ENCODE data around the gene COL17A1. TPM values are rescaled to one million over a fixed set of nuclear protein-coding genes. Genes with fewer than 3 reads are reported as not detected.

COL17A1 gene
- total RNA-seq, 1 experiment from 2014 or later, result 1.2 TPM

DNA sequence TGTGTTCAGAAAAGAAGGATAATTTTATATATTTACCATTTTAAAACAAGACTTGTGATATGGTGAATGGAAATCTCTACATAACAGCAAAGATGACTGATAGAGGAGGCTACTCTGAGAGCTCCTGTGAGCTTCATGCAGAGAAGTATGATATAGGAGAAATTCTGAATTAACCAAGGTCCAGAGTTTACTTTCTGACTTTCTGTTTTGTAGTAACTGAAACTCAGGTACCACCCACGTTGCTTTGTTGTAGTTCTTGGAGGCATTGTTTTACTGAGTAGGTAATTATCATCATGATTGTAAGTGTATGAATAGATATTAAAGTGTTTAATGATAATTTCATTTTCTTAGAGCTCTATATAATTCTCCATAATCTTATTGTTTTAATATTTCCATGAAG, 18.3 kb upstream of the COL17A1 start:
- intact Hi-C loops (cut with micrococcal nuclease), result no loop called here
- DNase-seq (no peak), ATAC-seq (no peak)
- ChIA-PET CTCF (no interaction called here), POLR2A (ENCODE audit: unreplicated experiment) (no interaction called here)
- Histone ChIP-seq H3K4me3 (ENCODE audit: low read length) (no peak overlapping the region), H3F3A (ENCODE audit: low read length, unreplicated experiment) (no peaks in the 10 kb centered on the region), H3K4me2 (ENCODE audit: low read length) (no peak overlapping the region), H4K20me1 (ENCODE audit: low read length) (no peaks in the 10 kb centered on the region), H3K36me3 (ENCODE audit: low read depth, low read length) (no peaks in the 10 kb centered on the region), H3K4me1 (ENCODE audit: insufficient read depth, low read length) (peaks cover 25% of the 10 kb centered on the region), H3K9me2 (replicated peaks; ENCODE audit: low read length) (no peaks in the 10 kb centered on the region), H3K27me3 (ENCODE audit: low read length) (no peaks in the 10 kb centered on the region), H3K9ac (ENCODE audit: low read length) (no peak overlapping the region), H2AFZ (ENCODE audit: low read length) (no peak overlapping the region), H3K79me2 (ENCODE audit: low read length) (no peaks in the 10 kb centered on the region), H3K9me3 (ENCODE audit: low read length) (no peaks in the 10 kb centered on the region), H3K27ac (ENCODE audit: low read length) (no peak overlapping the region)
- no TSS peak for BruUV-seq (replicated peaks)
- TF ChIP-seq EZH2phosphoT487 (IDR thresholded peaks at IDR 0.05; ENCODE audit: borderline replicate concordance, low read length), result no peak
- TF ChIP-seq, protein P1, sequence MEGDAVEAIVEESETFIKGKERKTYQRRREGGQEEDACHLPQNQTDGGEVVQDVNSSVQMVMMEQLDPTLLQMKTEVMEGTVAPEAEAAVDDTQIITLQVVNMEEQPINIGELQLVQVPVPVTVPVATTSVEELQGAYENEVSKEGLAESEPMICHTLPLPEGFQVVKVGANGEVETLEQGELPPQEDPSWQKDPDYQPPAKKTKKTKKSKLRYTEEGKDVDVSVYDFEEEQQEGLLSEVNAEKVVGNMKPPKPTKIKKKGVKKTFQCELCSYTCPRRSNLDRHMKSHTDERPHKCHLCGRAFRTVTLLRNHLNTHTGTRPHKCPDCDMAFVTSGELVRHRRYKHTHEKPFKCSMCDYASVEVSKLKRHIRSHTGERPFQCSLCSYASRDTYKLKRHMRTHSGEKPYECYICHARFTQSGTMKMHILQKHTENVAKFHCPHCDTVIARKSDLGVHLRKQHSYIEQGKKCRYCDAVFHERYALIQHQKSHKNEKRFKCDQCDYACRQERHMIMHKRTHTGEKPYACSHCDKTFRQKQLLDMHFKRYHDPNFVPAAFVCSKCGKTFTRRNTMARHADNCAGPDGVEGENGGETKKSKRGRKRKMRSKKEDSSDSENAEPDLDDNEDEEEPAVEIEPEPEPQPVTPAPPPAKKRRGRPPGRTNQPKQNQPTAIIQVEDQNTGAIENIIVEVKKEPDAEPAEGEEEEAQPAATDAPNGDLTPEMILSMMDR (conservative IDR thresholded peaks at IDR 0.05; ENCODE audit: low read depth, low read length), result no peak
- TF ChIP-seq EZH2 (IDR thresholded peaks at IDR 0.05; ENCODE audit: low read length, unreplicated experiment), result no peak

DNA sequence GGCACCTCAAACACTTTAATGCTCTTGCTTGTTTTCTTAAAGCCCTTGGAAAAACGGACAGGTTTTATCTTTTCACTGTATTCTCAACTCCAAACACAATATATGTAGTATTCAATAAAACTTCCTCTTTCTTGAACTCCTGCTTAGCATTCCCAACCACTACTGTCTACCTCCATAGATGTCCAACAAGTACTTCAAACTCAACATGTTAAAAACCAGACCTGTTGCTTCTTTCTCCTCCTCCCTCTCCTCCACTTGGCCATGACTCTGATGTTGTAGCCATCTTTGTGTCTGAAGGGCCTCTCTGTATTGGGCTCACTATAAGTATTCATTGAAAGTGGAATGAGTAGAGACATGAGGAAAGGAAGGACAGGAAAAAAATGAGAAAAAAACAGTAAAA, 16.2 kb upstream of the COL17A1 start:
- intact Hi-C loops (cut with micrococcal nuclease), result no loop called here

DNA sequence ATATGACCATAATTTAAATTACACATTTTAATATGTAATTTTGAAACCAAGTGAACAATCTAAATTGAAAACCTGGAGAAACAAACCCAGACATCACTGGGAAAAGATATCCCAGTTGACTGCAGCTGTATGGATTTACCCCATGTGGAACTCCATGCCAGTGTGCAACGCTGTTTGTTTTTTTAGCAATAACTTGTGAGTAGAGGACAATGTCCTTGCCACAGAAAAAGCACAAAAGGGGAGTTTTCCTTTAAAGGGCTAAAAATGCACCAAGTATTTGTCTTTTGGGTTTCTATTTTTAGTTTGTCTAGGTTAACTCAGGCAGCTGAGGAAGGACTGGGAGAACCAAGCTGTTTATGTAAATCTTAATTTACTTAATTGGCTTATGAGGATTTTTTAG, 15.1 kb upstream of the COL17A1 start:
- Histone ChIP-seq H4K20me1 (ENCODE audit: low read length) (no peaks in the 10 kb centered on the region), H3K9ac (ENCODE audit: low read length) (no peak overlapping the region), H3F3A (ENCODE audit: low read length, unreplicated experiment) (no peaks in the 10 kb centered on the region), H3K4me2 (ENCODE audit: low read length) (no peak overlapping the region), H2AFZ (ENCODE audit: low read length) (no peak overlapping the region), H3K79me2 (ENCODE audit: low read length) (no peaks in the 10 kb centered on the region), H3K27ac (ENCODE audit: low read length) (no peak overlapping the region), H3K36me3 (ENCODE audit: low read depth, low read length) (no peaks in the 10 kb centered on the region), H3K9me3 (ENCODE audit: low read length) (no peaks in the 10 kb centered on the region), H3K4me1 (ENCODE audit: insufficient read depth, low read length) (peaks cover 31% of the 10 kb centered on the region), H3K9me2 (replicated peaks; ENCODE audit: low read length) (no peaks in the 10 kb centered on the region), H3K27me3 (ENCODE audit: low read length) (no peaks in the 10 kb centered on the region), H3K4me3 (ENCODE audit: low read length) (no peak overlapping the region)
- intact Hi-C loops (cut with micrococcal nuclease), result no loop called here
- no peak for ATAC-seq
- no peak for DNase-seq
- CTCF ChIA-PET, result no interaction called here
- BruUV-seq (replicated peaks), result no TSS peak
- POLR2A ChIA-PET (ENCODE audit: unreplicated experiment), result no interaction called here
- TF ChIP-seq EZH2phosphoT487 (IDR thresholded peaks at IDR 0.05; ENCODE audit: borderline replicate concordance, low read length), result no peak
- TF ChIP-seq, protein P1 (conservative IDR thresholded peaks at IDR 0.05; ENCODE audit: low read depth, low read length), result no peak
- TF ChIP-seq EZH2 (IDR thresholded peaks at IDR 0.05; ENCODE audit: low read length, unreplicated experiment), result no peak

More for the DNA sequence above, 16.2 kb upstream of the COL17A1 start:
- Histone ChIP-seq H3K27ac (ENCODE audit: low read length) (no peak overlapping the region), H3K9me3 (ENCODE audit: low read length) (no peaks in the 10 kb centered on the region), H3K9me2 (replicated peaks; ENCODE audit: low read length) (no peaks in the 10 kb centered on the region), H2AFZ (ENCODE audit: low read length) (no peak overlapping the region), H3K4me1 (ENCODE audit: insufficient read depth, low read length) (peaks cover 31% of the 10 kb centered on the region), H3K9ac (ENCODE audit: low read length) (no peak overlapping the region), H3F3A (ENCODE audit: low read length, unreplicated experiment) (no peaks in the 10 kb centered on the region), H3K4me2 (ENCODE audit: low read length) (no peak overlapping the region), H3K4me3 (ENCODE audit: low read length) (no peak overlapping the region), H3K79me2 (ENCODE audit: low read length) (no peaks in the 10 kb centered on the region), H3K27me3 (ENCODE audit: low read length) (no peaks in the 10 kb centered on the region), H4K20me1 (ENCODE audit: low read length) (no peaks in the 10 kb centered on the region), H3K36me3 (ENCODE audit: low read depth, low read length) (no peaks in the 10 kb centered on the region)
- DNase-seq (no peak), ATAC-seq (no peak)
- ChIA-PET POLR2A (ENCODE audit: unreplicated experiment) (interaction anchor here (0.7 kb wide), 1 partner anchor 458 kb away, joined by 4 read pairs; no protein-coding TSS in a partner anchor), CTCF (no interaction called here)
- no TSS peak for BruUV-seq (replicated peaks)
- TF ChIP-seq EZH2 (IDR thresholded peaks at IDR 0.05; ENCODE audit: low read length, unreplicated experiment), result no peak
- TF ChIP-seq, protein P1 (conservative IDR thresholded peaks at IDR 0.05; ENCODE audit: low read depth, low read length), result no peak
- TF ChIP-seq EZH2phosphoT487 (IDR thresholded peaks at IDR 0.05; ENCODE audit: borderline replicate concordance, low read length), result no peak
